Suppressor macrophage treated with lipopolysaccharide for 4 hours (primary cell): ENCODE data around the gene PDE2A.
A peak's percentile ranks its signal among the peaks of the same experiment; 100 is the strongest.

Source experiments
- DNase-seq: peaks from one replicate; pipeline ENCODE4 v3.0.0-alpha.2; 2020

Gene PDE2A

GRCh38 chr11:72673943-72674828 is at the start of gene PDE2A:
PDE2A (minus strand) TSS chr11:72674422; CDS start chr11:72674207, 215 bp downstream.
- no peak for DNase-seq

GRCh38 chr11:72723508-72723907 is 49.3 kb upstream of the PDE2A start:
- DNase-seq, result no peak

- DNase-seq, result peak; percentile 96
Measured at GRCh38 chr11:72722050-72722748, 48.0 kb upstream of the PDE2A start.

- peak; percentile 56 for DNase-seq
Measured at GRCh38 chr11:72721689-72722049, 47.4 kb upstream of the PDE2A start.

- DNase-seq, result no peak
Measured at GRCh38 chr11:72721276-72721675, 47.1 kb upstream of the PDE2A start.

GRCh38 chr11:72720784-72721183 is 46.6 kb upstream of the PDE2A start:
- DNase-seq, result no peak

GRCh38 chr11:72720047-72720446 is 45.8 kb upstream of the PDE2A start:
- DNase-seq, result peak; percentile 83

GRCh38 chr11:72719551-72719950 is 45.3 kb upstream of the PDE2A start:
- no peak for DNase-seq

GRCh38 chr11:72719144-72719543 is 44.9 kb upstream of the PDE2A start:
- DNase-seq, result peak; percentile 77

GRCh38 chr11:72718101-72718501 is 43.9 kb upstream of the PDE2A start:
- peak; percentile 92 for DNase-seq

GRCh38 chr11:72716788-72717435 is 42.7 kb upstream of the PDE2A start:
- DNase-seq, result no peak

- DNase-seq, result no peak
Measured at GRCh38 chr11:72716290-72716689, 42.1 kb upstream of the PDE2A start.

GRCh38 chr11:72712841-72713240 is 38.6 kb upstream of the PDE2A start:
- no peak for DNase-seq

- DNase-seq, result peak; percentile 90
Measured at GRCh38 chr11:72712168-72712751, 38.0 kb upstream of the PDE2A start.

- DNase-seq, result no peak
Measured at GRCh38 chr11:72711141-72711540, 36.9 kb upstream of the PDE2A start.

GRCh38 chr11:72710278-72710677 is 36.1 kb upstream of the PDE2A start:
- DNase-seq, result no peak

GRCh38 chr11:72709478-72710238 is 35.4 kb upstream of the PDE2A start:
- DNase-seq, result no peak

- no peak for DNase-seq
Measured at GRCh38 chr11:72707032-72707431, 32.8 kb upstream of the PDE2A start.

GRCh38 chr11:72706579-72706978 is 32.4 kb upstream of the PDE2A start:
- DNase-seq, result no peak

GRCh38 chr11:72705442-72706365 is 31.5 kb upstream of the PDE2A start:
- no peak for DNase-seq

- DNase-seq, result no peak
Measured at GRCh38 chr11:72704783-72705265, 30.6 kb upstream of the PDE2A start.
